HepG2 (cell line): ENCODE results near the gene CD6. TPM values are rescaled to one million over a fixed set of nuclear protein-coding genes. Genes with fewer than 3 reads are reported as not detected.

Source experiments
- ATAC-seq: fragments of 200-7000 bp; cut with Tn5 transposase; 3 replicates; pipeline ENCODE4 v1.9.1; 2020; ENCODE audit warnings: mild to moderate bottlenecking, moderate library complexity
- BruUV-seq: library from RNA; stranded (reverse); fragments of 400-500 nt; replicated peaks from 2 replicates; lab custom pipeline; 2021; lab: Mats Ljungman, UMichigan
- CTCF ChIA-PET: fragments of 300-600 bp; formaldehyde crosslinking; extraction: SDS; loops from one replicate; lab custom pipeline; 2021; ENCODE audit warnings: low total read pairs, inconsistent platforms, low intra/inter-chr PET ratio; lab: Yijun Ruan, JAX
- POLR2A ChIA-PET: fragments of 350-600 bp; sonication (Branson Sonifier 250); formaldehyde crosslinking; loops from one replicate; lab custom pipeline; 2020; ENCODE audit warnings: antibody characterized with exemption, inconsistent platforms; lab: Yijun Ruan, JAX
- DNase-seq: peaks from one replicate; pipeline ENCODE4 v3.0.0-alpha.2; 2015; ENCODE audit warnings: low spot score
- FAIRE-seq: peaks from 3 replicates; lab custom pipeline; 2011; peaks lifted over from hg19 to GRCh38; lab: Jason Lieb, UNC
- H2AFZ ChIP-seq: one replicate; pipeline ENCODE4 v1.6.1; 2011; ENCODE audit warnings: low read length, inconsistent platforms
- H3K27ac ChIP-seq: fragments of 300-600 bp; 3 replicates; pipeline ENCODE4 v1.8.0; 2011; ENCODE audit warnings: mixed run types, mild to moderate bottlenecking, mixed read lengths, low read length, inconsistent platforms; ENCODE audit not compliant: insufficient read depth; ENCODE audit errors: extremely low read length
- H3K27me3 ChIP-seq, 2 experiments: fragments of 200-600 bp in 1 of 2; 2 replicates in 1 of 2; 3 replicates in 1 of 2; pipeline versions ENCODE4 v1.6.0 to v1.8.0; 2011; ENCODE audit warnings: low read length in 2 of 2, mild to moderate bottlenecking in 2 of 2, moderate library complexity in 2 of 2, inconsistent platforms in 1 of 2; ENCODE audit not compliant: insufficient read depth in 2 of 2, control insufficient read depth in 1 of 2
- H3K36me3 ChIP-seq, 2 experiments: fragments of 200-600 bp in 1 of 2; replicated peaks in 1 of 2; 2 replicates in 1 of 2; 3 replicates in 1 of 2; pipeline versions ENCODE4 v1.5.1 to v1.8.0; 2011; ENCODE audit warnings: low read length in 2 of 2, inconsistent platforms in 1 of 2; ENCODE audit not compliant: insufficient read depth in 2 of 2, control insufficient read depth in 1 of 2
- H3K4me1 ChIP-seq: 2 replicates; pipeline ENCODE4 v1.5.1; 2012; ENCODE audit warnings: low read length, inconsistent platforms; ENCODE audit not compliant: insufficient read depth
- H3K4me2 ChIP-seq: 2 replicates; pipeline ENCODE4 v1.6.0; 2011; ENCODE audit warnings: low read depth, low read length, inconsistent platforms
- H3K4me3 ChIP-seq, 3 experiments: fragments of 200-600 bp in 1 of 3; sonication (generic), shearing (Covaris generic) in 1 of 3; replicated peaks in 1 of 3; 2 replicates each; pipeline ENCODE4 v1.5.1; 2011 to 2016; ENCODE audit warnings: low read length in 3 of 3, inconsistent platforms in 2 of 3, low read depth in 2 of 3, mild to moderate bottlenecking in 2 of 3, control low read depth in 1 of 3, mixed read lengths in 1 of 3; ENCODE audit not compliant: insufficient read depth in 1 of 3
- H3K79me2 ChIP-seq: one replicate; pipeline ENCODE4 v1.6.1; 2011; ENCODE audit warnings: low read length, inconsistent platforms; ENCODE audit not compliant: insufficient read depth
- H3K9ac ChIP-seq: 2 replicates; pipeline ENCODE4 v1.6.0; 2011; ENCODE audit warnings: mild to moderate bottlenecking, low read depth, low read length, inconsistent platforms; ENCODE audit not compliant: insufficient read depth
- H3K9me3 ChIP-seq: 2 replicates; pipeline ENCODE4 v1.5.1; 2012; ENCODE audit warnings: mild to moderate bottlenecking, low read length
- H4K20me1 ChIP-seq: 2 replicates; pipeline ENCODE4 v1.6.0; 2011; ENCODE audit warnings: inconsistent platforms, mild to moderate bottlenecking, low read length, moderate library complexity; ENCODE audit not compliant: insufficient read depth
- ARID2 ChIP-seq: sonication (generic); formaldehyde crosslinking; IDR thresholded peaks from 2 replicates; pipeline ENCODE4 v1.8.1; 2022; ENCODE audit warnings: mild to moderate bottlenecking, missing genetic modification reagents, borderline replicate concordance
- ARID5B ChIP-seq: IDR thresholded peaks from 2 replicates; pipeline ENCODE4 v1.4.0; 2020; ENCODE audit warnings: mild to moderate bottlenecking, missing genetic modification reagents
- CHD4 ChIP-seq: fragments of 200-600 bp; sonication (generic); IDR thresholded peaks from 2 replicates; pipeline ENCODE4 v1.7.0; 2017; ENCODE audit warnings: mild to moderate bottlenecking, low read length, borderline replicate concordance
- GATAD1 ChIP-seq: IDR thresholded peaks from 2 replicates; pipeline ENCODE4 v1.6.1; 2016; ENCODE audit warnings: missing genetic modification reagents, missing compliant biosample characterization
- HIVEP1 ChIP-seq: sonication (generic); formaldehyde crosslinking; IDR thresholded peaks from 2 replicates; pipeline ENCODE4 v1.4.0; 2020; ENCODE audit warnings: mild to moderate bottlenecking, missing genetic modification reagents
- KDM1A ChIP-seq: IDR thresholded peaks from 2 replicates; pipeline ENCODE4 v1.6.1; 2016; ENCODE audit warnings: missing compliant biosample characterization
- ONECUT2 ChIP-seq: sonication (generic); formaldehyde crosslinking; IDR thresholded peaks from 2 replicates; pipeline ENCODE4 v1.4.0; 2020; ENCODE audit warnings: missing genetic modification reagents
- ZFP1 ChIP-seq: IDR thresholded peaks from 2 replicates; pipeline ENCODE4 v1.6.1; 2016
- ZNF646 ChIP-seq: sonication (generic); formaldehyde crosslinking; IDR thresholded peaks from 2 replicates; pipeline ENCODE4 v1.9.0; 2021; ENCODE audit warnings: mild to moderate bottlenecking, missing genetic modification reagents
- WGBS: methylation state at CpG from one replicate; pipeline ENCODE4 v1.1.6; 2017; ENCODE audit warnings: low lambda C conversion rate; 5-methylcytosine and 5-hydroxymethylcytosine counted together
- in situ Hi-C: cut with HindIII; loops from 2 replicates; pipeline ENCODE4 v1.10.0; 2017; ENCODE audit warnings: low pct_unique_long_range_greater_than_20kb; ENCODE audit not compliant: extremely low pct_ligation_motif_present
- intact Hi-C: fragments of 100-400 bp; cut with micrococcal nuclease; formaldehyde crosslinking; loops from one replicate; pipeline ENCODE4 v1.10.0; 2022; ENCODE audit not compliant: unreplicated experiment
- polyA plus RNA-seq, 8 experiments: library from polyadenylated mRNA; depleted of rRNA in 3 of 8; stranded (reverse) in 7 of 8; unstranded in 1 of 8; fragments of >200 nt; fragmentation: Illumina TruSeq in 4 of 8; extraction: Trizol in 4 of 8; gene quantifications; 2 replicates each; pipeline versions ENCODE4 v1.2.1 to v1.2.3, GENCODE V29; 2011 to 2016; ENCODE audit warnings: low read depth in 4 of 8, missing spikeins in 1 of 8, mixed read lengths in 1 of 8; ENCODE audit not compliant: insufficient read depth in 1 of 8
- total RNA-seq, 5 experiments: library from RNA; depleted of rRNA; stranded (reverse); fragments of >200 nt; fragmentation: Illumina TruSeq; extraction: Trizol; gene quantifications; 2 replicates each; pipeline ENCODE4 v1.2.3, GENCODE V29; 2016; ENCODE audit warnings: low read depth in 1 of 5

The CD6 gene
- total and polyA plus RNA-seq, 2 of the 13 experiments (the other 11 are each of a cell fraction or from before 2014, with no cell fraction given), result not detected

- ATAC-seq, result no peak
- Histone ChIP-seq H4K20me1 (no peaks in the 10 kb centered on the region), H3K9me3 (no peaks in the 10 kb centered on the region), H3K27ac (no peak overlapping the region), H2AFZ (no peak overlapping the region), H3K4me2 (no peak overlapping the region), H3K79me2 (no peaks in the 10 kb centered on the region), H3K4me3 (no peak overlapping the region), H3K27me3 (no peaks in the 10 kb centered on the region; a peak in 1 of 5 replicates), H3K9ac (no peak overlapping the region), H3K36me3 (peaks cover 0 to 7% of the 10 kb centered on the region in 2 experiments; a peak in 3 of 5 replicates), H3K4me1 (peaks cover 22% of the 10 kb centered on the region)
- ChIA-PET POLR2A (no interaction called here), CTCF (no interaction called here)
- no TSS peak for BruUV-seq
- no CpG with 5 or more reads among the region's 6 CpGs for WGBS
- no peak for FAIRE-seq
- DNase-seq, result no peak
- intact Hi-C loops (no loop called here), in situ Hi-C loops (no loop called here)
- no peak for TF ChIP-seq HIVEP1 (CRISPR knock-in tag)
- no peak for TF ChIP-seq ARID2 (CRISPR knock-in tag)
- no peak for TF ChIP-seq CHD4
- no peak for TF ChIP-seq KDM1A
- no peak for TF ChIP-seq GATAD1
- no peak for TF ChIP-seq ONECUT2 (CRISPR knock-in tag)
- no peak for TF ChIP-seq ZNF646 (CRISPR knock-in tag)
- no peak for TF ChIP-seq ZFP1 (CRISPR knock-in tag)
- TF ChIP-seq ARID5B (CRISPR knock-in tag), result no peak
Measured at GRCh38 chr11:60922906-60923305, 48.6 kb upstream of the CD6 start.
